HAP-1 (cell line): ENCODE results near the gene AMT.

Experiments used
- DNase-seq, 2 experiments: peaks; one replicate each; pipeline ENCODE4 v3.0.0-alpha.2; 2016 to 2020; ENCODE audit warnings: low spot score in 2 of 2
- H3K27me3 ChIP-seq: fragments of 250-450 bp; sonication (Bioruptor Pico); 2 replicates; pipeline ENCODE4 v1.5.1; 2020; ENCODE audit warnings: low read depth, mild to moderate bottlenecking, moderate library complexity
- H3K36me3 ChIP-seq: fragments of 250-450 bp; sonication (Bioruptor Pico); replicated peaks from 2 replicates; pipeline ENCODE4 v1.5.1; 2020; ENCODE audit warnings: mild to moderate bottlenecking
- H3K4me1 ChIP-seq: fragments of 250-450 bp; sonication (Bioruptor Pico); 2 replicates; pipeline ENCODE4 v1.5.1; 2020; ENCODE audit warnings: mild to moderate bottlenecking
- H3K4me3 ChIP-seq: fragments of 250-450 bp; sonication (Bioruptor Pico); 2 replicates; pipeline ENCODE4 v1.5.1; 2020; ENCODE audit warnings: mild to moderate bottlenecking, moderate library complexity
- H3K9me3 ChIP-seq: fragments of 250-450 bp; sonication (Bioruptor Pico); 2 replicates; pipeline ENCODE4 v1.5.1; 2020; ENCODE audit warnings: mild to moderate bottlenecking, moderate library complexity
- in situ Hi-C: fragments of 300-500 bp; cut with MboI; formaldehyde crosslinking; loops from 3 replicates; pipeline ENCODE4 v1.14.3; 2020; ENCODE audit warnings: low sequenced_read_pairs, inconsistent platforms, mixed read lengths

The AMT gene

GRCh38 chr3:49454898-49455681 is 32.8 kb upstream of the AMT start:
- Histone ChIP-seq H3K27me3 (no peaks in the 10 kb centered on the region), H3K9me3 (no peaks in the 10 kb centered on the region), H3K4me1 (no peaks in the 10 kb centered on the region), H3K4me3 (no peak overlapping the region), H3K36me3 (no peaks in the 10 kb centered on the region)
- in situ Hi-C loops: no loop called here
- DNase-seq: no peak

GRCh38 chr3:49454458-49454857 is 32.2 kb upstream of the AMT start:
- no peaks in the 10 kb centered on the region for H3K9me3 ChIP-seq
- H3K4me1 ChIP-seq: no peaks in the 10 kb centered on the region
- no peak overlapping the region for H3K4me3 ChIP-seq
- H3K36me3 ChIP-seq: no peaks in the 10 kb centered on the region
- in situ Hi-C loops: no loop called here
- DNase-seq: peak in 1 of 2 experiments; percentile 42
- H3K27me3 ChIP-seq: no peaks in the 10 kb centered on the region

GRCh38 chr3:49453621-49454020 is 31.3 kb upstream of the AMT start:
- in situ Hi-C loops: no loop called here
- no peak overlapping the region for H3K4me3 ChIP-seq
- H3K4me1 ChIP-seq: no peaks in the 10 kb centered on the region
- no peaks in the 10 kb centered on the region for H3K9me3 ChIP-seq
- H3K27me3 ChIP-seq: no peaks in the 10 kb centered on the region
- no peak for DNase-seq
- H3K36me3 ChIP-seq: no peaks in the 10 kb centered on the region

- DNase-seq: no peak
- H3K9me3 ChIP-seq: no peaks in the 10 kb centered on the region
- no peak overlapping the region for H3K4me3 ChIP-seq
- H3K4me1 ChIP-seq: peaks cover 9% of the 10 kb centered on the region; the same call in 1 of the 2 replicates
- H3K36me3 ChIP-seq: no peaks in the 10 kb centered on the region
- H3K27me3 ChIP-seq: no peaks in the 10 kb centered on the region
- in situ Hi-C loops: loop anchor here (10.0 to 25.0 kb wide), 2 partner anchors 283 to 461 kb away; partner anchors contain the start of genes CCDC71 and KLHDC8B
Measured at GRCh38 chr3:49445391-49445790, 23.1 kb upstream of the AMT start.

- in situ Hi-C loops: loop anchor here (25.0 kb wide), 1 partner anchor 272 kb away; the partner anchor contains the start of genes CCDC71 and KLHDC8B
- H3K4me1 ChIP-seq: no peaks in the 10 kb centered on the region; the same call in 1 of the 2 replicates
- no peak overlapping the region for H3K4me3 ChIP-seq
- no peak for DNase-seq
- H3K9me3 ChIP-seq: no peaks in the 10 kb centered on the region
- no peaks in the 10 kb centered on the region for H3K27me3 ChIP-seq
- H3K36me3 ChIP-seq: no peaks in the 10 kb centered on the region
Measured at GRCh38 chr3:49434731-49435130, 12.5 kb upstream of the AMT start.

GRCh38 chr3:49428752-49429080 is 6.4 kb upstream of the AMT start:
- DNase-seq: no peak
- Histone ChIP-seq H3K36me3 (no peaks in the 10 kb centered on the region; the same call in 1 of the 2 replicates), H3K9me3 (no peaks in the 10 kb centered on the region), H3K27me3 (no peaks in the 10 kb centered on the region), H3K4me1 (peaks cover 2% of the 10 kb centered on the region), H3K4me3 (peak overlapping the region; percentile 58)
- in situ Hi-C loops: loop anchor here (25.0 kb wide), 1 partner anchor 266 kb away; the partner anchor contains the start of genes CCDC71 and KLHDC8B

GRCh38 chr3:49427586-49427985 is 5.3 kb upstream of the AMT start:
- in situ Hi-C loops: loop anchor here (25.0 kb wide), 1 partner anchor 265 kb away; the partner anchor contains the start of genes CCDC71 and KLHDC8B
- no peak for DNase-seq
- H3K4me1 ChIP-seq: peaks cover 2% of the 10 kb centered on the region
- no peaks in the 10 kb centered on the region for H3K9me3 ChIP-seq
- H3K4me3 ChIP-seq: no peak overlapping the region
- H3K36me3 ChIP-seq: no peaks in the 10 kb centered on the region; the same call in 1 of the 2 replicates
- no peaks in the 10 kb centered on the region for H3K27me3 ChIP-seq

- H3K36me3 ChIP-seq: no peaks in the 10 kb centered on the region; the same call in 1 of the 2 replicates
- peaks cover 2% of the 10 kb centered on the region for H3K4me1 ChIP-seq
- no peaks in the 10 kb centered on the region for H3K27me3 ChIP-seq
- DNase-seq: no peak
- H3K9me3 ChIP-seq: no peaks in the 10 kb centered on the region
- no peak overlapping the region for H3K4me3 ChIP-seq
- in situ Hi-C loops: loop anchor here (25.0 kb wide), 1 partner anchor 263 kb away; the partner anchor contains the start of genes CCDC71 and KLHDC8B
Measured at GRCh38 chr3:49424816-49425215, 2.5 kb upstream of the AMT start.

GRCh38 chr3:49421890-49422378 is 339 bp downstream of the AMT start:
- DNase-seq: no peak
- Histone ChIP-seq H3K36me3 (peaks cover 10% of the 10 kb centered on the region), H3K9me3 (no peaks in the 10 kb centered on the region), H3K4me1 (no peaks in the 10 kb centered on the region), H3K4me3 (no peak overlapping the region), H3K27me3 (no peaks in the 10 kb centered on the region)
- in situ Hi-C loops: no loop called here

- DNase-seq: no peak
- Histone ChIP-seq H3K4me1 (peaks cover 11% of the 10 kb centered on the region), H3K9me3 (no peaks in the 10 kb centered on the region), H3K36me3 (peaks cover 39% of the 10 kb centered on the region), H3K27me3 (no peaks in the 10 kb centered on the region), H3K4me3 (no peak overlapping the region)
- in situ Hi-C loops: no loop called here
Measured at GRCh38 chr3:49417516-49418120, 4.7 kb downstream of the AMT start.

GRCh38 chr3:49416867-49417266 is 5.4 kb downstream of the AMT start:
- in situ Hi-C loops: no loop called here
- peaks cover 39% of the 10 kb centered on the region for H3K36me3 ChIP-seq
- no peaks in the 10 kb centered on the region for H3K9me3 ChIP-seq
- no peak for DNase-seq
- peaks cover 11% of the 10 kb centered on the region for H3K4me1 ChIP-seq
- H3K4me3 ChIP-seq: no peak overlapping the region
- H3K27me3 ChIP-seq: no peaks in the 10 kb centered on the region

GRCh38 chr3:49415931-49416601 is 6.2 kb downstream of the AMT start:
- Histone ChIP-seq H3K4me1 (peaks cover 11% of the 10 kb centered on the region), H3K9me3 (no peaks in the 10 kb centered on the region), H3K27me3 (no peaks in the 10 kb centered on the region), H3K4me3 (no peak overlapping the region), H3K36me3 (peaks cover 41% of the 10 kb centered on the region)
- DNase-seq: no peak
- in situ Hi-C loops: no loop called here

GRCh38 chr3:49414753-49415152 is 7.5 kb downstream of the AMT start:
- peaks cover 15% of the 10 kb centered on the region for H3K4me1 ChIP-seq
- no peaks in the 10 kb centered on the region for H3K27me3 ChIP-seq
- H3K36me3 ChIP-seq: peaks cover 42% of the 10 kb centered on the region
- no peak overlapping the region for H3K4me3 ChIP-seq
- DNase-seq: no peak
- in situ Hi-C loops: no loop called here
- H3K9me3 ChIP-seq: no peaks in the 10 kb centered on the region
